Progenitor cell of endocrine pancreas (in vitro differentiated cells): ENCODE results near the gene TMX4. TPM values are rescaled to one million over a fixed set of nuclear protein-coding genes. Genes with fewer than 3 reads are reported as not detected.
A peak's percentile ranks its signal among the peaks of the same experiment; 100 is the strongest.

ENCODE experiments used
- DNase-seq: peaks from one replicate; pipeline ENCODE4 v3.0.0; 2021; ENCODE audit warnings: low spot score; ENCODE audit not compliant: unreplicated experiment
- H3K27ac Mint-ChIP-seq: 2 replicates; pipeline ENCODE4 v1.8.0; 2021; ENCODE audit warnings: mild to moderate bottlenecking, moderate library complexity, mixed read lengths
- H3K27me3 Mint-ChIP-seq: 2 replicates; pipeline ENCODE4 v1.8.0; 2021; ENCODE audit warnings: mixed read lengths
- H3K36me3 Mint-ChIP-seq: 2 replicates; pipeline ENCODE4 v1.8.0; 2022; ENCODE audit warnings: mixed read lengths; ENCODE audit not compliant: insufficient read depth
- H3K4me1 Mint-ChIP-seq: 2 replicates; pipeline ENCODE4 v1.8.0; 2021; ENCODE audit warnings: low read depth, mixed read lengths
- H3K4me3 Mint-ChIP-seq: 2 replicates; pipeline ENCODE4 v1.8.0; 2021; ENCODE audit warnings: low read depth, mild to moderate bottlenecking, moderate library complexity, mixed read lengths
- H3K9me3 Mint-ChIP-seq: 2 replicates; pipeline ENCODE4 v1.8.0; 2021; ENCODE audit warnings: low read depth, mixed read lengths
- CTCF ChIP-seq: fragments of 200-600 bp; sonication (generic); IDR thresholded peaks from one replicate; pipeline ENCODE4 v1.5.0; 2021; ENCODE audit warnings: antibody characterized with exemption, mild to moderate bottlenecking; ENCODE audit not compliant: unreplicated experiment
- total RNA-seq: library from RNA; stranded (reverse); gene quantifications from 2 replicates; pipeline ENCODE4 v1.2.1, GENCODE V29; 2021

The TMX4 gene
- total RNA-seq, 1 donor from 2014 or later, result 17.8 TPM

DNA sequence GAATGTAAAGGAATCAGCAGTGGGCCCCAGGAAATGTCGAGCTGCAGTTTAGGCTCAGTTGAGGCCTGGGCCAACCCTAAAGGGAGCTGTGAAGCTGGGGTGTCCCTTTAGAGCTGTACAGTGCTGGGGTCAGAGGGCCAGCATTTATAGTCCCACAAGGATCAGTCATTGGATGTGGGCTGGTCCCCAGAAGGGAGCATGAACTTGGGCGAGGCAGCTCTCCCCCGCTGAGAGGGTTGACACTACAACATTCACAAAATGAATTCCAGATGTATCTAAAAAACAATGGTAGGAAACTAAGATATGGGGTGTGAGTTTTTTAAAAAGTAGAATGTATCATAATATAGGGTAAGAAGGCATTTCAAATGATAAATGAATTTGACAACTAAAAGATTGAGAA is 29.7 kb upstream of the TMX4 start:
- Mint-ChIP-seq H3K4me3 (no peak overlapping the region), H3K9me3 (peaks cover 4% of the 10 kb centered on the region), H3K27ac (no peak overlapping the region), H3K4me1 (no peaks in the 10 kb centered on the region), H3K36me3 (no peaks in the 10 kb centered on the region), H3K27me3 (peaks cover 4% of the 10 kb centered on the region)
- no peak for TF ChIP-seq CTCF
- DNase-seq, result no peak

- H3K27me3 Mint-ChIP-seq, result peaks cover 6% of the 10 kb centered on the region
- no peaks in the 10 kb centered on the region for H3K4me1 Mint-ChIP-seq
- no peaks in the 10 kb centered on the region for H3K36me3 Mint-ChIP-seq
- DNase-seq, result no peak
- no peak overlapping the region for H3K27ac Mint-ChIP-seq
- peaks cover 4% of the 10 kb centered on the region for H3K9me3 Mint-ChIP-seq
- no peak for TF ChIP-seq CTCF
- no peak overlapping the region for H3K4me3 Mint-ChIP-seq
These were observed 26.4 kb upstream of the TMX4 start for GRCh38 chr20:8045946-8046345.

GRCh38 chr20:8043687-8044282 is 24.2 kb upstream of the TMX4 start:
- Mint-ChIP-seq H3K36me3 (no peaks in the 10 kb centered on the region), H3K27ac (no peak overlapping the region), H3K27me3 (peaks cover 6% of the 10 kb centered on the region), H3K4me3 (no peak overlapping the region), H3K4me1 (peaks cover 5% of the 10 kb centered on the region), H3K9me3 (peaks cover 4% of the 10 kb centered on the region)
- no peak for DNase-seq
- peak; percentile 84 for TF ChIP-seq CTCF

DNA sequence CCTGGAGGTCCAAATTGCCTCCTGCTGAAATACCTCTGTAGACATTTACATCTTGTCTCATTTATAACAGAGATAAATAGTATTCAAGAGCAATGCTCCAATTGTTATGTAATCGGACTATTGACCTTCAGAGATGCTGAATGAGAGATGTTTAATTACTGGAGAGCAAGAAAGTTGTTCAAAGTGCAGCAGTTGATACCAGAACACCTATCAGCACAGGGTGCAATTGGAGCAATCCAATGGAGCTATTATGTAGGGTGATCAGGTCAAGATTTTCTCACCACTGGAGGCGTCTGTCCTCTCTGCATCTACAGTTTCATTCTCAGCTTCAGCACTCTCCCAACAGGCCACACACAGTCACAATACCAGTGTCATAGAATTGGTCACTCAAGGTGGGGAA is 19.5 kb upstream of the TMX4 start:
- Mint-ChIP-seq H3K27me3 (peaks cover 2% of the 10 kb centered on the region), H3K27ac (no peak overlapping the region), H3K4me3 (no peak overlapping the region), H3K36me3 (no peaks in the 10 kb centered on the region), H3K9me3 (no peaks in the 10 kb centered on the region), H3K4me1 (peaks cover 12% of the 10 kb centered on the region)
- no peak for TF ChIP-seq CTCF
- DNase-seq, result no peak

DNA sequence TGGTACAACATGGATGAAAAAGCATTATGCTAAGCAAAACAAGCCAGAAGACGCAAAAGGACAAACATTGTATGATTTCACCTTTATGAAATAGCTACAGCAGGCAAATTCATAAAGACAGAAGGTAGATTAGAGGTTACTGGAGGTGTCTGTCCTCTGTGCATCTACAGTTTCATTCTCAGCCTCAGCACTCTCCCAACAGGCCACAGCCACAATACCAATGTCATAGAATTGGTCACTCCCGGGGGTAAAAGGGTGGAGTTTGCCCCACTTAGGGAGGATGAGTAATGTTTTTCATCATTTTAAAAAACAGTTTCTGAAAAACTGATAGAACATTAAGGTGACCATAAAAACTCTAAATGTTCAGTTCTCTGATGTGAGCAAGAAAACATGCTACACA is 17.2 kb upstream of the TMX4 start:
- Mint-ChIP-seq H3K27ac (no peak overlapping the region), H3K4me1 (peaks cover 12% of the 10 kb centered on the region), H3K27me3 (no peaks in the 10 kb centered on the region), H3K36me3 (no peaks in the 10 kb centered on the region), H3K9me3 (no peaks in the 10 kb centered on the region), H3K4me3 (no peak overlapping the region)
- TF ChIP-seq CTCF, result no peak
- no peak for DNase-seq
